ENCODE results near the gene PRDM16.

- TF ChIP-seq CTCF (conservative IDR thresholded peaks at IDR 0.05; ENCODE audit: low read depth in 2 of 2) (no peak), REST (IDR thresholded peaks at IDR 0.05; ENCODE audit: unreplicated experiment) (no peak), POLR2AphosphoS5 (IDR thresholded peaks at IDR 0.05; ENCODE audit: low read depth) (no peak), EZH2 (IDR thresholded peaks at IDR 0.05; ENCODE audit: low read depth, unreplicated experiment) (no peak), STAT1 (IDR thresholded peaks at IDR 0.05; ENCODE audit: unreplicated experiment) (no peak), JUNB (IDR thresholded peaks at IDR 0.05; ENCODE audit: unreplicated experiment) (no peak), ZNF114 (CRISPR knock-in tag; IDR thresholded peaks at IDR 0.05) (no peak), CREB1 (CRISPR knock-in tag; IDR thresholded peaks at IDR 0.05; ENCODE audit: low read depth) (no peak), NANOG (IDR thresholded peaks at IDR 0.05; ENCODE audit: borderline replicate concordance) (no peak)
These were observed 48.9 kb downstream of the PRDM16 start for GRCh38 chr1:3117879-3118278.

All from GM23338 (cell line).